ENCODE measurements around the gene APLF.

APLF gene

DNA sequence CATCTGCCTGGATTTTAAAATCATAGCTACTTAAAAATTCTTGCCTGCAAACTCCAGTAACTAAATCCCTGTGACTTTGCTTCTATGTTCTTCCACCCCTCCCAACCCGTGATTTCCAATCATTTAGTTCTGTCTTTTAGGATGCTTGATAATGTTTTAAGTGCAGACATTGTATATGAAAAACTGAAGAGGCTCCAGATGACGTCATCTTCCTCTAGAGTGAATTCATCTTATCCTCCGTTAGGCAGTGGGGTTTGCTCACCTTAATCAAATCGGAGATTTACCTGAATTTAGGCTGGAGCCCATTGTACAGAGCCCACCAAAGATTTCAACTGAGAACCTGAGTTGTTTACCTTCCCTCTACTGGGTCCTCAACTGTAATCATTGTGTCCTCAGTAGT is 11.2 kb upstream of the APLF start:
- H3K36me3 ChIP-seq = no peaks in the 10 kb centered on the region
- intact Hi-C loops (cut with DNase I; ENCODE audit: low total_unique reads) = no loop called here
- DNase-seq = no peak
- H3K9me3 ChIP-seq = no peaks in the 10 kb centered on the region
- no peaks in the 10 kb centered on the region for H3K27me3 ChIP-seq
- H3K27ac ChIP-seq = no peak overlapping the region
- no peak overlapping the region for H3K4me3 ChIP-seq
- TF ChIP-seq, protein P1, sequence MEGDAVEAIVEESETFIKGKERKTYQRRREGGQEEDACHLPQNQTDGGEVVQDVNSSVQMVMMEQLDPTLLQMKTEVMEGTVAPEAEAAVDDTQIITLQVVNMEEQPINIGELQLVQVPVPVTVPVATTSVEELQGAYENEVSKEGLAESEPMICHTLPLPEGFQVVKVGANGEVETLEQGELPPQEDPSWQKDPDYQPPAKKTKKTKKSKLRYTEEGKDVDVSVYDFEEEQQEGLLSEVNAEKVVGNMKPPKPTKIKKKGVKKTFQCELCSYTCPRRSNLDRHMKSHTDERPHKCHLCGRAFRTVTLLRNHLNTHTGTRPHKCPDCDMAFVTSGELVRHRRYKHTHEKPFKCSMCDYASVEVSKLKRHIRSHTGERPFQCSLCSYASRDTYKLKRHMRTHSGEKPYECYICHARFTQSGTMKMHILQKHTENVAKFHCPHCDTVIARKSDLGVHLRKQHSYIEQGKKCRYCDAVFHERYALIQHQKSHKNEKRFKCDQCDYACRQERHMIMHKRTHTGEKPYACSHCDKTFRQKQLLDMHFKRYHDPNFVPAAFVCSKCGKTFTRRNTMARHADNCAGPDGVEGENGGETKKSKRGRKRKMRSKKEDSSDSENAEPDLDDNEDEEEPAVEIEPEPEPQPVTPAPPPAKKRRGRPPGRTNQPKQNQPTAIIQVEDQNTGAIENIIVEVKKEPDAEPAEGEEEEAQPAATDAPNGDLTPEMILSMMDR (IDR thresholded peaks at IDR 0.05) = no peak
- H3K4me1 ChIP-seq = no peaks in the 10 kb centered on the region

DNA sequence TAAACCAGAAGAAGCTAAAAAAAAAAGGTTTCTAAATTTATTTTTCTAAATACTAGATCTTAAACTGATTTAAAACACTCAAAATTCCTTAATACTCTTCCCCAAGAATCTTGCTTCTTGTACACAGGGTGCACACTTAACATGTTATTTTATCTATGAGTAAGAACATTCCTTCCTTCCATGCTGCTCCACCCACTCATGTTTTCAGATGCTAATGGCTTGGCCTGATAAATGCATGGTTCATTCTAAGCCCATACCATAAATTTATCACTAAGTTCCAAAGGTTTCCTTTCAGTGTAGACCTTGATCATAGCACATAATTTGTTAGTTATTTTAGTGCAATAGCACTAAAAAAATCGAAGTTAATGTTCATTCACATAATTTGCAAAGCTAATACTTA is 8.4 kb upstream of the APLF start:
- intact Hi-C loops (cut with DNase I; ENCODE audit: low total_unique reads) = no loop called here
- Histone ChIP-seq H3K4me3 (no peak overlapping the region), H3K4me1 (no peaks in the 10 kb centered on the region), H3K27ac (no peak overlapping the region), H3K27me3 (no peaks in the 10 kb centered on the region), H3K36me3 (no peaks in the 10 kb centered on the region), H3K9me3 (no peaks in the 10 kb centered on the region)
- TF ChIP-seq, protein P1 (IDR thresholded peaks at IDR 0.05) = no peak
- no peak for DNase-seq

DNA sequence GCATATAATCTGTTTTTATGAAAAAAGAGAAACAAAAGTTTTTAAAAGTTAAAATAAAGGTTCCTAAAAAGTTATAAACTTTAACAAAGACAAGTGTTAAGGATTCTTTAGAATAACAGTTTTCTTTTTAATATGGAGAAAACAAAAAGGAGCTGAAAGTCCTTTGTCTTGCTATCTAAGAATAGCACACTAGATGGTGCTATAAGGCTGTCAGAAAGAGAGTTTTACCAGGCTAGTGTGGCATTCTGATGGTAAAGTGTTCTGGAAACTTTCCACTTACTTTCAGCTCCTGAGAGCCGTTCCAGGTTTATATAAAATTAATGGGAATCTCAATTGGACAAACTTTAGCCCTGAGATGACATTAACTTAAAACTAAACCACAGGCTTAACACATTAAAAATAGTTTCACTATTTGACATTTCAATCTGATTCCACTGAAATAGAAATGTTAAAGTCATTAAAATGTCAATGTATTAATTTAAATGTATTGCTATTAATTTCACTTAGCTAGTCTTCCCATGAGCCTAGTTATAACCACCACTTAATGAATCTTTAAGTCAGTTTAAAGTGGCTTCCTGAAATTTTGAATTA is 4.0 kb upstream of the APLF start:
- intact Hi-C loops (cut with DNase I; ENCODE audit: low total_unique reads) = loop anchor here (5.0 to 10.0 kb wide), 2 partner anchors 254 to 461 kb away; no protein-coding TSS in a partner anchor
- Histone ChIP-seq H3K27ac (no peak overlapping the region), H3K36me3 (no peaks in the 10 kb centered on the region), H3K9me3 (no peaks in the 10 kb centered on the region), H3K4me1 (peaks cover 0 to 15% (median 9%) of the 10 kb centered on the region in 4 donors), H3K4me3 (no peak overlapping the region), H3K27me3 (no peaks in the 10 kb centered on the region)
- TF ChIP-seq, protein P1 (IDR thresholded peaks at IDR 0.05) = peak; percentile 69 to 73
- no peak for DNase-seq

DNA sequence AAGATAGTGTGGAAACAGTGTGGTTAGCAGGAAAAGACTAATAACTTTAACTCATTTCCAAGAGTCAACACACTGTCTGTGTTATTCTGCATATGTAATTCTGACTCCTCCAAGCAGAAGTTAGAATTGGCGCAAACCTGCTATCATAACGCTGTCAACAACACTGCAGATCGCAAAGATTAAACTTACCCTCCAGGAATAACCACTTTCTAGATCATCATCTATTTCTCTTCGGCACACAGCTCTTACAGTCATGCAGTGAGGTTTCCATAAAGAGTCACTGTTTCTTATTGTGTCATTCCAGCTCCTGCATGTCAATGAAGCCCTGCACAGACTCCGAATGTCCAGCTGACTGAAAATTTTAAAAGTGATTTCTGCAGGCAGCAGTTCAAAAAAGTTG is 2.7 kb upstream of the APLF start:
- H3K9me3 ChIP-seq = no peaks in the 10 kb centered on the region
- H3K36me3 ChIP-seq = no peaks in the 10 kb centered on the region
- H3K27me3 ChIP-seq = no peaks in the 10 kb centered on the region
- DNase-seq = no peak
- TF ChIP-seq, protein P1 (IDR thresholded peaks at IDR 0.05) = no peak
- H3K4me1 ChIP-seq = peaks cover 0 to 19% (median 11%) of the 10 kb centered on the region in 4 donors
- H3K4me3 ChIP-seq = no peak overlapping the region
- H3K27ac ChIP-seq = no peak overlapping the region
- intact Hi-C loops (cut with DNase I; ENCODE audit: low total_unique reads) = loop anchor here (5.0 to 10.0 kb wide), 2 partner anchors 253 to 460 kb away; no protein-coding TSS in a partner anchor

DNA sequence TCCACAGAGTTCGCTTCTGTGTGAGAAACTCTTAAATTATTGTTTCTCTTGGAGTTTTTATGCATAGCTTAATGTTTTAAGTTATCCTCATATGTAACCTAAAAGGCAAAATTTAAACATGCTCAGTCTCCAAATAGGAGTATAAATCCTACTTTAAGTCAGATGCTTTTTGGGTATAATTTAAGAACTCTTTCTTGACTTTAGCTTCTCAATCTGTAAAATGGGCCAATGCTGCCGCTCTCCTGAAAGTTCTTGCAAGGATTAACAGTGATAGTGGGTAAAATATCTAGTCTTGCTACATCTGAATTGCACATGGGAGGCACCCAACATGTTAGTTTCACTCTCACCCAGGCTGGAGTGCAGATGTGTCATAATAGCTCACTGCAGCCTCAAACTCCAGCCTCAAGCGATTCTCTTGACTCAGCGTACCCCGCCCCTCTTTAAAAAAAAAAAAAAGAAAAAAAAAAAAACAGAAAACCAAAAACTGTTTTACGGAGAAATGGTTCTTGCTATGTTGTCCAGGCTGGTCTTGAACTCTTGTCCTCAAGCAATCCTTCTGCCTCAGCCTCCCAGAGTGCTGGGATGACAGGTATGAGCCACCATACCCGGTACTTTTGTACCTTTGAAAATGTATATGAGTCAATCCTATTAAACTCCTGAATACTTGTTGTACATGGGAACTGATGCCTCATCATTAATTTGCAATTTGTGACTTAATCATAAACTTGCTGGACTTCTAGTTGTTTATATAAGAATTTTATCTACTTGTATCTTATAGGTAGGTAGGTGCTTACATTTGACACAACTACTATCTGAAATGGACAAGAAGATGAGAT is 2.1 kb upstream of the APLF start:
- no peak for DNase-seq
- peaks cover 0 to 19% (median 11%) of the 10 kb centered on the region in 4 donors for H3K4me1 ChIP-seq
- H3K4me3 ChIP-seq = no peak overlapping the region
- H3K9me3 ChIP-seq = no peaks in the 10 kb centered on the region
- H3K27ac ChIP-seq = peak overlapping the region in 1 of 2 donors; percentile 88
- intact Hi-C loops (cut with DNase I; ENCODE audit: low total_unique reads) = loop anchor here (10.0 kb wide), 1 partner anchor 460 kb away; no protein-coding TSS in a partner anchor
- TF ChIP-seq, protein P1 (IDR thresholded peaks at IDR 0.05) = no peak
- no peaks in the 10 kb centered on the region for H3K36me3 ChIP-seq
- H3K27me3 ChIP-seq = no peaks in the 10 kb centered on the region
